Endothelial cell of umbilical vein (primary cell): ENCODE results near the gene JHY. TPM values are rescaled to one million over a fixed set of nuclear protein-coding genes. Genes with fewer than 3 reads are reported as not detected.
"Not testable (repeated sequence)": the region's sequence is repeated elsewhere in the genome, so short reads cannot be mapped to it uniquely, and the experiment has no call there.

ENCODE experiments used
- BruUV-seq: library from RNA; stranded (reverse); fragments of 400-500 nt; replicated peaks from 2 replicates; lab custom pipeline; 2021; lab: Mats Ljungman, UMichigan
- CTCF ChIA-PET: fragments of 300-600, 350-600 bp; sonication (Branson Sonifier 250); formaldehyde crosslinking; loops from one replicate; lab custom pipeline; 2021; ENCODE audit warnings: antibody characterized with exemption, inconsistent platforms; lab: Charles Lee
- POLR2A ChIA-PET: fragments of 300-600, 350-600 bp; sonication (Branson Sonifier 250); formaldehyde crosslinking; loops from one replicate; lab custom pipeline; 2021; ENCODE audit warnings: antibody characterized with exemption, inconsistent platforms; lab: Charles Lee
- DNase-seq: peaks from one replicate; pipeline ENCODE4 v3.0.0-alpha.2; 2011; ENCODE audit warnings: low read depth, low spot score
- FAIRE-seq: peaks from 2 replicates; lab custom pipeline; 2011; peaks lifted over from hg19 to GRCh38; lab: Jason Lieb, UNC
- H2AFZ ChIP-seq: 2 replicates; pipeline ENCODE4 v1.6.0; 2012; ENCODE audit warnings: low read depth, low read length, control low read depth, inconsistent platforms
- H3K27ac ChIP-seq: 2 replicates; pipeline ENCODE4 v1.5.1; 2011; ENCODE audit warnings: low read depth, mild to moderate bottlenecking, control low read depth, low read length, moderate library complexity; ENCODE audit not compliant: insufficient read depth
- H3K27me3 ChIP-seq, 2 experiments: 2 replicates each; pipeline versions ENCODE4 v1.6.0 to v1.6.1; 2011; ENCODE audit warnings: low read length in 2 of 2, mixed read lengths in 1 of 2; ENCODE audit not compliant: control insufficient read depth in 2 of 2, insufficient read depth in 2 of 2
- H3K36me3 ChIP-seq, 2 experiments: 2 replicates in 1 of 2; 3 replicates in 1 of 2; pipeline ENCODE4 v1.5.1; 2011; ENCODE audit warnings: low read length in 2 of 2, mild to moderate bottlenecking in 1 of 2, moderate library complexity in 1 of 2; ENCODE audit not compliant: control insufficient read depth in 2 of 2, insufficient read depth in 2 of 2; ENCODE audit errors: extremely low read depth in 1 of 2
- H3K4me1 ChIP-seq: 3 replicates; pipeline ENCODE4 v1.5.1; 2011; ENCODE audit warnings: mild to moderate bottlenecking, low read length; ENCODE audit not compliant: control insufficient read depth, insufficient read depth; ENCODE audit errors: extremely low read depth
- H3K4me2 ChIP-seq: 2 replicates; pipeline ENCODE4 v1.6.1; 2011; ENCODE audit warnings: low read length, control low read depth, mixed read lengths; ENCODE audit not compliant: insufficient read depth
- H3K4me3 ChIP-seq, 3 experiments: fragments of 200-600 bp in 1 of 3; sonication (generic), shearing (Covaris generic) in 1 of 3; replicated peaks in 1 of 3; 2 replicates each; pipeline ENCODE4 v1.5.1; 2011 to 2016; ENCODE audit warnings: control low read depth in 3 of 3, low read length in 3 of 3, mild to moderate bottlenecking in 2 of 3, inconsistent platforms in 1 of 3, low read depth in 1 of 3, moderate library complexity in 1 of 3; ENCODE audit not compliant: insufficient read depth in 1 of 3
- H3K79me2 ChIP-seq: 2 replicates; pipeline ENCODE4 v1.6.0; 2012; ENCODE audit warnings: low read length, inconsistent platforms; ENCODE audit not compliant: control insufficient read depth, insufficient read depth
- H3K9ac ChIP-seq: replicated peaks from 2 replicates; pipeline ENCODE3; 2011; ENCODE audit warnings: low read length, control low read depth; ENCODE audit not compliant: insufficient read depth; ENCODE audit errors: extremely low read depth
- H3K9me1 ChIP-seq: replicated peaks from 3 replicates; pipeline ENCODE4 v1.6.0; 2011; ENCODE audit warnings: mild to moderate bottlenecking, low read length; ENCODE audit not compliant: control insufficient read depth, insufficient read depth; ENCODE audit errors: extremely low read depth
- H3K9me3 ChIP-seq: replicated peaks from 2 replicates; pipeline ENCODE4 v1.5.1; 2012; ENCODE audit warnings: low read length, inconsistent platforms; ENCODE audit not compliant: control insufficient read depth, insufficient read depth
- H4K20me1 ChIP-seq: replicated peaks from 2 replicates; pipeline ENCODE3; 2011; ENCODE audit warnings: mild to moderate bottlenecking, low read length; ENCODE audit not compliant: control insufficient read depth, insufficient read depth; ENCODE audit errors: extremely low read depth
- EZH2 ChIP-seq: IDR thresholded peaks from 2 replicates; pipeline ENCODE4 v1.6.1; 2012; ENCODE audit warnings: borderline replicate concordance, low read depth, mild to moderate bottlenecking, moderate library complexity, low read length, inconsistent platforms; ENCODE audit not compliant: severe bottlenecking
- FOS ChIP-seq: IDR thresholded peaks from 2 replicates; pipeline ENCODE4 v1.6.1; 2011; ENCODE audit warnings: mild to moderate bottlenecking, low read length, moderate library complexity, borderline replicate concordance; ENCODE audit not compliant: insufficient read depth
- GATA2 ChIP-seq: IDR thresholded peaks from 2 replicates; pipeline ENCODE4 v1.7.0; 2011; ENCODE audit warnings: low read depth, mild to moderate bottlenecking, moderate library complexity, mixed read lengths, low read length; ENCODE audit not compliant: insufficient read length, insufficient read depth
- JUN ChIP-seq: IDR thresholded peaks from 2 replicates; pipeline ENCODE4 v1.6.1; 2011; ENCODE audit warnings: borderline replicate concordance, low read depth; ENCODE audit not compliant: insufficient read length, insufficient read depth
- MYC ChIP-seq: IDR thresholded peaks from one replicate; pipeline ENCODE4 v1.6.1; 2011; ENCODE audit warnings: mild to moderate bottlenecking, low read depth, low read length
- POLR2A ChIP-seq: IDR thresholded peaks from 2 replicates; pipeline ENCODE4 v1.6.1; 2012; ENCODE audit warnings: low read depth, mild to moderate bottlenecking, control low read depth, low read length
- POLR2AphosphoS5 ChIP-seq: IDR thresholded peaks from 2 replicates; pipeline ENCODE4 v1.6.1; 2012; ENCODE audit warnings: low read depth, mild to moderate bottlenecking, control low read depth, low read length, moderate library complexity; ENCODE audit not compliant: insufficient read depth
- dilution Hi-C: fragments of 300-500 bp; cut with MboI; formaldehyde crosslinking; loops from one replicate; pipeline ENCODE4 v1.15.0; 2019; ENCODE audit warnings: low sequenced_read_pairs; ENCODE audit not compliant: extremely low pct_ligation_motif_present
- intact Hi-C: fragments of 100-400 bp; cut with micrococcal nuclease; formaldehyde crosslinking; loops from one replicate; pipeline ENCODE4 v1.10.0; 2022
- polyA plus RNA-seq, 4 experiments: library from polyadenylated mRNA; depleted of rRNA in 3 of 4; stranded (reverse) in 3 of 4; unstranded in 1 of 4; fragments of >200 nt; gene quantifications; 2 replicates each; pipeline versions ENCODE4 v1.2.1 to v1.2.3, GENCODE V29; 2011 to 2012; ENCODE audit warnings: missing spikeins in 1 of 4
- total RNA-seq: library from RNA; stranded (reverse); gene quantifications from 2 replicates; pipeline ENCODE4 v1.2.3, GENCODE V29; 2021
- TF ChIP-seq, protein P1 (sequence below), 2 donors: IDR thresholded peaks; 1 replicate in 1 of 2; 2 replicates in 1 of 2; pipeline ENCODE4 v1.5.1; 2011; ENCODE audit warnings: low read length in 2 of 2, mild to moderate bottlenecking in 2 of 2, moderate library complexity in 2 of 2, control low read depth in 1 of 2, inconsistent platforms in 1 of 2, low read depth in 1 of 2; ENCODE audit not compliant: insufficient read depth in 1 of 2; ENCODE audit errors: extremely low read depth in 1 of 2
- TF ChIP-seq, protein P2 (sequence below): IDR thresholded peaks from 2 replicates; pipeline ENCODE4 v1.6.1; 2011; ENCODE audit not compliant: insufficient read depth, insufficient read length

JHY gene
- total and polyA plus RNA-seq, 2 donors (not counting 3 experiments of a cell fraction or from before 2014, with no cell fraction given), result 1.8 to 3.9 TPM

DNA sequence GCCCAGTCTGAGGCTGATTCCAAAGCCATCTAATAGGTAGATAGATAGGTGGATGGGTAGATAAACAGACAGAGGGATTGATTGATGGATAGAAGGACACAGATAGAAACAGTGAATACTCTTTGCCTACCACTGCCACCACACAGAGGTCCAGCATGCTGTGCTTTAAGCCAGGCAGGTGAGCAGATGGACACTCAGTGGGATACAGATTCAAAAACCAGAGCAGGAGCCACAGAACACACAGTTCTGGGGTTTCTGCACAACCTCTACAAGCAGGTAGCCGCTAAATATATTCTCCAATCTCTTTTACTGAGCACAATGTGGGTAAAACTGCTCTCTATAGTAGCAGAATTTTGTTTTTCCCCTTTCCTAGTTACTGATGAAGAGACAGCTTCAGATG lies 20.5 kb upstream of the JHY start:
- DNase-seq (no peak), FAIRE-seq (no peak)
- Histone ChIP-seq H3K9me1 (no peaks in the 10 kb centered on the region), H3K27me3 (peaks cover 11 to 16% of the 10 kb centered on the region in 2 experiments), H3K4me1 (no peaks in the 10 kb centered on the region), H3K36me3 (no peaks in the 10 kb centered on the region), H2AFZ (no peak overlapping the region), H3K9ac (no peak overlapping the region), H3K9me3 (no peaks in the 10 kb centered on the region), H4K20me1 (no peaks in the 10 kb centered on the region), H3K79me2 (no peaks in the 10 kb centered on the region), H3K4me2 (no peak overlapping the region), H3K4me3 (no peak overlapping the region), H3K27ac (no peak overlapping the region)
- no TSS peak for BruUV-seq
- intact Hi-C loops (no loop called here), dilution Hi-C loops (loop anchor here (10.0 kb wide), 1 partner anchor 163 kb away; no protein-coding TSS in a partner anchor)
- CTCF ChIA-PET, result interaction anchor here (0.5 to 9.2 kb wide), 6 partner anchors 10 to 267 kb away, joined by 3 to 621 read pairs (median 62); no protein-coding TSS in a partner anchor
- TF ChIP-seq EZH2 (no peak), MYC (no peak), FOS (no peak), POLR2AphosphoS5 (no peak), POLR2A (no peak), JUN (no peak), GATA2 (no peak)
- TF ChIP-seq, protein P1, sequence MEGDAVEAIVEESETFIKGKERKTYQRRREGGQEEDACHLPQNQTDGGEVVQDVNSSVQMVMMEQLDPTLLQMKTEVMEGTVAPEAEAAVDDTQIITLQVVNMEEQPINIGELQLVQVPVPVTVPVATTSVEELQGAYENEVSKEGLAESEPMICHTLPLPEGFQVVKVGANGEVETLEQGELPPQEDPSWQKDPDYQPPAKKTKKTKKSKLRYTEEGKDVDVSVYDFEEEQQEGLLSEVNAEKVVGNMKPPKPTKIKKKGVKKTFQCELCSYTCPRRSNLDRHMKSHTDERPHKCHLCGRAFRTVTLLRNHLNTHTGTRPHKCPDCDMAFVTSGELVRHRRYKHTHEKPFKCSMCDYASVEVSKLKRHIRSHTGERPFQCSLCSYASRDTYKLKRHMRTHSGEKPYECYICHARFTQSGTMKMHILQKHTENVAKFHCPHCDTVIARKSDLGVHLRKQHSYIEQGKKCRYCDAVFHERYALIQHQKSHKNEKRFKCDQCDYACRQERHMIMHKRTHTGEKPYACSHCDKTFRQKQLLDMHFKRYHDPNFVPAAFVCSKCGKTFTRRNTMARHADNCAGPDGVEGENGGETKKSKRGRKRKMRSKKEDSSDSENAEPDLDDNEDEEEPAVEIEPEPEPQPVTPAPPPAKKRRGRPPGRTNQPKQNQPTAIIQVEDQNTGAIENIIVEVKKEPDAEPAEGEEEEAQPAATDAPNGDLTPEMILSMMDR (IDR thresholded peaks at IDR 0.05; ENCODE audit: extremely low read depth in 1 of 2, insufficient read depth in 1 of 2, low read depth in 1 of 2, low read length in 2 of 2), result no peak
- TF ChIP-seq, protein P2, sequence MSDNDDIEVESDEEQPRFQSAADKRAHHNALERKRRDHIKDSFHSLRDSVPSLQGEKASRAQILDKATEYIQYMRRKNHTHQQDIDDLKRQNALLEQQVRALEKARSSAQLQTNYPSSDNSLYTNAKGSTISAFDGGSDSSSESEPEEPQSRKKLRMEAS, result no peak
- POLR2A ChIA-PET, result no interaction called here

DNA sequence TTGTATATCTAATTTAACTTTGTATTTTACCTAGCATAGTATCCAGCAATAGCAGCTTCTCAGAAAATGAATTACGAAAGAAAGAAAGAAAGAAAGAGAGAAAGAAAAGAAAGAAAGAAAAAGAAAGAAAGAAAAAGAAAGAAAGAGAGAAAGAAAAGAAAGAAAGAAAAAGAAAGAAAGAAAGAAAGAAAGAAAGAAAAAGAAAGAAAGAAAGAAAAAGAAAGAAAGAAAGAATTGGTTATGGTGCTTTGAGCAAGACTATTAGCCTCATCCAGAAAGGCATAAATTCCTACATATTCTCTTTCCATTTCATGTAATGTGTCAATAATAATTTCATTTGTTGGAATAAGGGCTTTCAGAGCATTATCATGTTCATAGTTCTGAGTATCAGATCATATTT lies 19.4 kb upstream of the JHY start:
- H3K9me3 ChIP-seq, FAIRE-seq, H3K79me2 ChIP-seq, H4K20me1 ChIP-seq, H3K36me3 ChIP-seq, H3K9ac ChIP-seq, DNase-seq, POLR2A ChIA-PET, BruUV-seq, H3K4me3 ChIP-seq, H3K4me2 ChIP-seq, H3K9me1 ChIP-seq, H3K4me1 ChIP-seq, H2AFZ ChIP-seq, H3K27ac ChIP-seq: not testable (repeated sequence)
- CTCF ChIA-PET, result interaction anchor here (0.6 to 9.2 kb wide), 73 partner anchors 9 to 398 kb away, joined by 3 to 621 read pairs (median 4); partner anchors contain the start of gene HSPA8
- dilution Hi-C loops, result loop anchor here (10.0 kb wide), 1 partner anchor 162 kb away; no protein-coding TSS in a partner anchor
- H3K27me3 ChIP-seq, result peaks cover 11 to 18% of the 10 kb centered on the region in 2 experiments
- intact Hi-C loops, result loop anchor here (1.0 kb wide), 2 partner anchors 160 to 191 kb away; no protein-coding TSS in a partner anchor
